Hippocampal formation (tissue), 2 donors: ENCODE results near the gene NTF4.
"Not testable (repeated sequence)": the region's sequence is repeated elsewhere in the genome, so short reads cannot be mapped to it uniquely, and the experiment has no call there.

Source experiments
- DNase-seq, 2 donors: peaks; one replicate each; lab custom pipeline; 2025; lab: John Stamatoyannopoulos, UW

NTF4 gene

DNA sequence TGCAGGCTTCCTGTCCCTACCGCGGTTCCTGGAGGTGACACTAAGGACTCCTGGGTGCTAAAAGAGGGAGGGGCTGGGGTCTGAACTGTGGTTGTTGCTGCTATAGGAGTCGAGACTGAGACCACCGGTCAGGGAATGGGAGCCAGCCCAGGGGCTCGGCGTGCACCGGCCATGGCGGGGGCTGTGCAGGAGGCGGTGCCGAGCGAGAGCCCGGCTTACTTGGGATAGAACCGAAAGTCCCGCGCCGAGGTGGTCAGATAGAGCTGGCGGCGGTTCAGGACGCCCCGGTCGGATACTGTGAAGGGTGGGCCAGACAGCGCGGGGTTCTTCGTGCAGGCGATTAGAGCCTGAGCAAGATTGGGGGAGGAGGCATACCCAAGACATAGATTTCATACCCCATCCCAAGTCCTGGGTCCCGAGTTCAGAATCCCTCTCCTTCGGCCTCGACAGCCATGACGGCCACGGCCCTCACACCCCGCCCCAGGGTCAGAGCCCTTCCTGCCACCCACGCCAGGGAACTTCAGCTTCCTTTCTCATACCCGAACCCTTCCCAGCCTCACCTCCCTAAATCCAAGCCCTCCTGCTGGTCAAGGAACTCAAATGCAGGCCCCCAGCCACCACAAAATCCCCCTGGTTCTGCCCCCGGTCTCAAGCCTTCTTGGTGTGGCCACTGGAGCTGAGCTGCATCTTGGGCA, 7.6 kb downstream of the NTF4 start:
- DNase-seq, result not testable (repeated sequence)

DNA sequence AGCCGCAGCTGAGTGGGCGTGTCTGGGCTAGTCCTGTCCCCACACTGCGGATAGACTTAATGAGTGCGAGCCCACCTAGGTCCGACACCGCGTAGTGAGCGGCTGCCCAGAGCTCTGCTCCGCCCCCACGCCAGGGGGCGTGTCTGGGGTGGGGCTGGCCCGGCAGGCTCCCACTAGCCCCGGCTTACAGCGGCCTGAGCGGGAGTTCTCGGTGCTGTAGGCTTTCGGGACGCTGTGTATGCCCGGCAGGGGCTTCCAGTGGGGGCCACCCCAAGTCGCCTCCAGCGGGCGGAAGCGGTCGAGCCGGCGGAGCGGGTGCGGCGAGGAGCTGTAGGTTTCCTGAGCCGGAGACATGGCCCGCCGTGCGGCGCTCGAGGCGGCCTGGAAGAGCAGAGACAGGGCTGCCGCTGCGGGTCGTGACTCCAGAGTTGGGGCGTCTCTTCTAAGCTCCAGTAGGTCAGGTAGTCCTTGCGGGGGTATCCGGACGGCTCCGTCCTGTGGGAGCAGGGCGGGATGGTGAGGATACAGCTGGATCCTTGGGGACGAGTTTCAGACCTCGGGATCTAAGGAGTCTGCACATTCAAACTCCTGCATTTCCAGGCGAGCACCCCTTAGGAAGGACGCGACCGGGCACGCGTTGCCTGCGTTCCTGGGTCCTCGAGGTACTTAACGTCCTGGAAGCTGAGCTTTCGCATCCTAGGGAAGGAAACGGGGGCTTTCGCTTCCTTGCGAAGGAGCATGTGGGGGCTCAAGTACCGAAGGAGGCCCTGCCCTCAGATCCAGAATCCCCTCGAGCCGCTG, 8.3 kb downstream of the NTF4 start:
- peak in 1 of 2 donors; percentile 18 for DNase-seq

DNA sequence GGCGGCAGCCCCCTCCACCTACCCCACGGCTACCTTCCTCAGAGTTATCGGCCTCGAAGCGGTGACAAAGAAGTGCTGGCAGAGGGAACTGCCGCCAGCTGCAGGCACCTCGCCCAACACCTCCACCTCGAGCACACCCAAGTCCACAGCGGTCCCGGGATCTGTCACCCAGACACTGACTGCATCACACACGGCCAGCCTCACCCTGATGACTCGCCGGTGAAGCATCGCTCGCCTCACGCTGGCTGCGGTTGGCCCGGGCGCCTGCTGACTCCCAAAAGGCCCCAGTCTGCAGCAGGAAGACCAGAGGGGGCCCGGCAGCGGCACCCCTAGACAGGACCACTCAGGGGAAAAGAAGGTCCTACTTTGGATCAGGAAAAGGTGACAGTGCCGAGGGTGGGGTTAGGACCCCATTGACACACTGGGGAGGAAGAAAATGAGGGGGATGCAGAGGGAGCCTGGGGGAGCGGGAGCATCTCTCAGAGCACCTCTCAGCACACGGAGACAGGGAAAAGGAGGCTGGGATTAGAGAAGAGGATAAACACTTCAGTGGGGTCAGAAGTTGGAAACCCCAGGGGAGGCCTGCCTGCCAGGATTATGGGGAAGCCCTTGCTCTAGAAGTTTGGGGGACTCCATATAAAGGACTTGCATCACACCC, 14.1 kb downstream of the NTF4 start:
- DNase-seq, result not testable (repeated sequence)

- not testable (repeated sequence) for DNase-seq
Measured at GRCh38 chr19:49049834-49050233, 14.8 kb downstream of the NTF4 start.

- not testable (repeated sequence) for DNase-seq
Measured at GRCh38 chr19:49049011-49049410, 15.6 kb downstream of the NTF4 start, which contains the start of gene CGB8. CGB8 (minus strand) TSS chr19:49049111; CDS start chr19:49048739, 372 bp downstream.

GRCh38 chr19:49043548-49043947, 21.1 kb downstream of the NTF4 start, which contains the start of gene CGB5:
CGB5 (plus strand) TSS chr19:49043848; CDS start chr19:49044210, 362 bp downstream.
- not testable (repeated sequence) for DNase-seq

DNA sequence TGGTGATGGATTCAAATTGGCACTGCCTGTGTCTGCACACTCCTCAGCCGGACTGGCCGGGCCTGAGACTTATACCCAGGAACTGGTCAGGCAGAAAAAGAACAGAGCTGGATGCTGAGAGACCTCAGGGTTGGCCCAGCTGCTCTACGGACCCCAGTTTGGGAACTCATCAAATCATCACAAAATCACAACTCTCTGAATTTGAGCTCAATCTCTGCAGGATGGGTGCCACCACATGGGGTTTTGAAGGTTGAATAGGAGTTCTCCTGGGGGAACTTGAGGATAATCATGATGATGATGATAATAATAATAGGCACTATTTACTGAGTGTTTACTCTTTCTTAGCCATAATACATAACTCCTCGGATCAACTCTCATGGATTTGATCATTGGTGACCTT, 22.0 kb downstream of the NTF4 start:
- DNase-seq, result not testable (repeated sequence)

DNA sequence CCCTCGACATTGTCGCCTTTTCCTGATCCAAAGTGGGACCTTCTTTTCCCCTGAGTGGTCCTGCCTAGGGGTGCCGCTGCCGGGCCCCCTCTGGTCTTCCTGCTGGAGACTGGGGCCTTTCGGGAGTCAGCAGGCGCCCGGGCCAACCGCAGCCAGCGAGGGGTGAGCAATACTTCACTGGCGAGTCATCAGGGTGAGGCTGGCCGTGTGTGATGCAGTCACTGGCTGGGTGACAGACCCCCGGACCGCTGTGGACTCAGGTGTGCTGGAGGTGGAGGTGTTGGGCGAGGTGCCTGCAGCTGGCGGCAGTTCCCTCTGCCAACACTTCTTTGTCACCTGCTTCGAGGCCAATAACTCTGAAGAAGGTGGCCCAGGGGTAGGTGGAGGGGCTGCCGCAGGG, 22.4 kb downstream of the NTF4 start:
- no peak for DNase-seq

DNA sequence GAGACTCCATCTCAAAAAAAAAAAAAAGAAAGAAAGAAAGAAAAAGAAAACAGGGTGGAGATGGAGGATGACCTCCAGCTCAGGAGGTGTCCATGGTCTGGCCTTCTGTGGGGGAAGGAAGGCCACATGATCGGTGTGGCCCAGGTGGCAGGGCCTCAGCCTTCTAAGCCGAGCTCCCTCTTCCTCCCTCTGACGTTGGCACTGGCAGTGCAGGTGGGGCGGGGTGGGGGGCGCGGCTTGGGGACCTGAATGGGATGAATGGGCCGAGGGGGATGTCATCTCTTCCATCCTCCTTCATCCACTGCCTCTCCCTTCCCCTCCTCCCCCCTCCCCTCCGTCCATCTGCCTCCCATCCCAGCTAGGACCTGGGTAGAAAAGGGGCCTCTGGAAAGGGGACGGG, 24.9 kb downstream of the NTF4 start:
- DNase-seq, result not testable (repeated sequence)

DNA sequence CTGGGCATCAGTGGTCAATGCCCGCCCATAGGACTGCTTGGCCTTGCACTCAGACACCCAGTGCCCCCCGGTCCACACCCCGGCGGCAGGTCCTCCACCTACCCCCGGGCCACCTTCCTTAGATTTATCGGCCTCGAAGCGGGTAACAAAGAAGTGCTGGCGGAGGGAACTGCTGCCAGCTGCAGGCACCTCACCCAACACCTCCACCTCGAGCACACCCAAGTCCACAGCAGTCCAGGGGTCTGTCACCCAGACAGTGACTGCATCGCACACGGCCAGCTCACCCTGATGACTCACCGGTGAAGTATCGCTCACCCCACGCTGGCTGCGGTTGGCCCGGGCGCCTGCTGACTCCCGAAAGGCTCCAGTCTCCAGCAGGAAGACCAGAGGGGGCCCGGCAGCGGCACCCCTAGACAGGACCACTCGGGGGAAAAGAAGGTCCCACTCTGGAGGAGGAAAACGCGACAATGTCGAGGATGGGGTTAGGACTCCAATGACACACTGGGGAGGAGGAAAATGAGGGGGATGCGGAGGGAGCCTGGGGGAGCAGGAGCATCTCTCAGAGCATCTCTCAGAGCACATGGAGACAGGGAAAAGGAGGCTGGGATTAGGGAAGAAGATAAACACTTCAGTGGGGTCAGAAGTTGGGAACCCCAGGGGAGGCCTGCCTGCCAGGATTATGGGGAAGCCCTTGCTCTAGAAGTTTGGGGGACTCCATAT, 25.9 kb downstream of the NTF4 start:
- not testable (repeated sequence) for DNase-seq

DNA sequence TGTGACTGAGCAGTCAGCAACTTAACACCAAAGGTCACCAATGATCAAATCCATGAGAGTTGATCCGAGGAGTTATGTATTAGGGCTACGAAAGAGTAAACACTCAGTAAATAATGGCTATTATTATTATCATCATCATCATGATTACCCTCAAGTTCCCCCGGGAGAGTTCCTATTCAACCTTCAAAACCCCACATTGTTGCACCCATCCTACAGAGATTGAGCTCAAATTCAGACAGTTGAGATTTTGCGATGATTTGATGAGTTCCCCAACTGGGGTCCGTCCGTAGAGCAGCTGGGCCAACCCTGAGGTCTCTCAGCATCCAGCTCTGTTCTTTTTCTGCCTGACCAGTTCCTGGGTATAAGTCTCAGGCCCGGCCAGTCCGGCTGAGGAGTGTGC, 26.5 kb downstream of the NTF4 start:
- not testable (repeated sequence) for DNase-seq

- DNase-seq, result not testable (repeated sequence)
Measured at GRCh38 chr19:49036815-49037214, 27.8 kb downstream of the NTF4 start, which contains the start of gene CGB1. CGB1 (minus strand) TSS chr19:49036895; CDS start chr19:49036711, 184 bp downstream.

- not testable (repeated sequence) for DNase-seq
Measured at GRCh38 chr19:49031642-49032301, 32.8 kb downstream of the NTF4 start, which contains the start of gene CGB2. CGB2 (plus strand) TSS chr19:49031890; CDS start chr19:49032096, 206 bp downstream.

DNA sequence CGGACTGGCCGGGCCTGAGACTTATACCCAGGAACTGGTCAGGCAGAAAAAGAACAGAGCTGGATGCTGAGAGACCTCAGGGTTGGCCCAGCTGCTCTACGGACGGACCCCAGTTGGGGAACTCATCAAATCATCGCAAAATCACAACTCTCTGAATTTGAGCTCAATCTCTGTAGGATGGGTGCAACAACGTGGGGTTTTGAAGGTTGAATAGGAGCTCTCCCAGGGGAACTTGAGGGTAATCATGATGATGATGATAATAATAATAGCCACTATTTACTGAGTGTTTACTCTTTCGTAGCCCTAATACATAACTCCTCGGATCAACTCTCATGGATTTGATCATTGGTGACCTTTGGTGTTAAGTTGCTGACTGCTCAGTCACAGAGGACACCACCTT, 34.3 kb downstream of the NTF4 start:
- DNase-seq, result not testable (repeated sequence)

- DNase-seq, result not testable (repeated sequence)
Measured at GRCh38 chr19:49029749-49030148, 34.9 kb downstream of the NTF4 start.

- DNase-seq, result not testable (repeated sequence)
Measured at GRCh38 chr19:49028686-49029085, 35.9 kb downstream of the NTF4 start.

- DNase-seq, result not testable (repeated sequence)
Measured at GRCh38 chr19:49025599-49025998, 39.0 kb downstream of the NTF4 start.

DNA sequence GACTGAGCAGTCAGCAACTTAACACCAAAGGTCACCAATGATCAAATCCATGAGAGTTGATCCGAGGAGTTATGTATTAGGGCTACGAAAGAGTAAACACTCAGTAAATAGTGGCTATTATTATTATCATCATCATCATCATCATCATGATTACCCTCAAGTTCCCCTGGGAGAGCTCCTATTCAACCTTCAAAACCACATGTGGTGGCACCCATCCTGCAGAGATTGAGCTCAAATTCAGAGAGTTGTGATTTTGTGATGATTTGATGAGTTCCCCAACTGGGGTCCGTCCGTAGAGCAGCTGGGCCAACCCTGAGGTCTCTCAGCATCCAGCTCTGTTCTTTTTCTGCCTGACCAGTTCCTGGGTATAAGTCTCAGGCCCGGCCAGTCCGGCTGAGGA, 39.5 kb downstream of the NTF4 start:
- not testable (repeated sequence) for DNase-seq

- DNase-seq, result not testable (repeated sequence)
Measured at GRCh38 chr19:49024233-49024632, 40.4 kb downstream of the NTF4 start, which contains the start of gene CGB3. CGB3 (minus strand) TSS chr19:49024333; CDS start chr19:49023971, 362 bp downstream.

- no peak for DNase-seq
Measured at GRCh38 chr19:49022116-49022515, 42.5 kb downstream of the NTF4 start.
